ENCODE results near the gene BMPR1B.
"Not testable (repeated sequence)": the region's sequence is repeated elsewhere in the genome, so short reads cannot be mapped to it uniquely, and the experiment has no call there.

The BMPR1B gene

GRCh38 chr4:95050980-95051701 is 293.4 kb downstream of the BMPR1B start:
- TF ChIP-seq CTCF (IDR thresholded peaks at IDR 0.05; ENCODE audit: extremely low read depth, missing control alignments): no peak
- no peak for DNase-seq (ENCODE audit: low spot score)

GRCh38 chr4:95051702-95052020 is 293.9 kb downstream of the BMPR1B start:
- DNase-seq (ENCODE audit: low spot score): no peak
- no peak for TF ChIP-seq CTCF (IDR thresholded peaks at IDR 0.05; ENCODE audit: extremely low read depth, missing control alignments)

- no peak for TF ChIP-seq CTCF (IDR thresholded peaks at IDR 0.05; ENCODE audit: extremely low read depth, missing control alignments)
- no peak for DNase-seq (ENCODE audit: low spot score)
These were observed 301.2 kb downstream of the BMPR1B start for GRCh38 chr4:95058991-95059390.

GRCh38 chr4:95059663-95060062 is 301.9 kb downstream of the BMPR1B start:
- no peak for DNase-seq (ENCODE audit: low spot score)
- TF ChIP-seq CTCF (IDR thresholded peaks at IDR 0.05; ENCODE audit: extremely low read depth, missing control alignments): no peak

- TF ChIP-seq CTCF (IDR thresholded peaks at IDR 0.05; ENCODE audit: extremely low read depth, missing control alignments): no peak
- DNase-seq (ENCODE audit: low spot score): no peak
These were observed 303.5 kb downstream of the BMPR1B start for GRCh38 chr4:95061220-95061619.

GRCh38 chr4:95061801-95062200 is 304.0 kb downstream of the BMPR1B start:
- DNase-seq (ENCODE audit: low spot score): not testable (repeated sequence)

GRCh38 chr4:95066050-95066449 is 308.3 kb downstream of the BMPR1B start:
- no peak for TF ChIP-seq CTCF (IDR thresholded peaks at IDR 0.05; ENCODE audit: extremely low read depth, missing control alignments)

GRCh38 chr4:95068401-95068800 is 310.6 kb downstream of the BMPR1B start:
- no peak for DNase-seq (ENCODE audit: low spot score)

More at GRCh38 chr4:95066050-95066449, 308.3 kb downstream of the BMPR1B start:
- DNase-seq (ENCODE audit: low spot score): no peak

More at GRCh38 chr4:95068401-95068800, 310.6 kb downstream of the BMPR1B start:
- TF ChIP-seq CTCF (IDR thresholded peaks at IDR 0.05; ENCODE audit: extremely low read depth, missing control alignments): no peak
